Measurements from ENCODE around the gene KLHL30. TPM values are rescaled to one million over a fixed set of nuclear protein-coding genes. Genes with fewer than 3 reads are reported as not detected.

Gene KLHL30
- polyA plus RNA-seq, 1 donor (not counting 4 experiments of a cell fraction or from before 2014, with no cell fraction given), result not detected

DNA sequence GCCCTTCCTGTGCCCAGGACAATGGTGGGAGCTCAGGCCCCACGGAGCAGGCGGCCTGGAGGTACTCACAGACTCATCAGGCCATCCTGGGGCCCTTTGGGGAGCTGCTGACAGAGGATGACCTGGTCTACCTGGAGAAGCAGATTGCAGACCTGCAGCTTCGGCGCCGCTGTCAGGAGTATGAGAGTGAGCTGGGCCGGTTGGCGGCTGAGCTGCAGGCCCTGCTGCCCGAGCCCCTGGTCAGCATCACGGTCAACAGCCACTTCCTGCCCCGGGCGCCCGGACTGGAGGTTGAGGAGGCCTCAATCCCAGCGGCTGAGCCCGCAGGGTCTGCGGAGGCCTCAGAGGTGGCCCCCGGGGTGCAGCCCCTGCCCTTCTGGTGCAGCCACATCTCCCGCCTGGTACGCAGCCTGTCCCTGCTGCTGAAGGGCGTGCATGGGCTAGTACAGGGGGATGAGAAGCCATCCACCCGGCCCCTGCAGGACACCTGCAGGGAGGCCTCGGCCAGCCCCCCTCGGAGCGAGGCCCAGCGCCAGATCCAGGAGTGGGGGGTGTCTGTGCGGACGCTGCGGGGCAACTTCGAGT lies 8.3 kb upstream of the KLHL30 start:
- Histone ChIP-seq H3K4me3 (ENCODE audit: control insufficient read depth in 2 of 3, extremely low read depth in 1 of 3, insufficient read depth in 2 of 3, low read depth in 1 of 3, low read length in 3 of 3) (no peak overlapping the region), H3K9me3 (ENCODE audit: control insufficient read depth, low read depth, low read length) (no peaks in the 10 kb centered on the region), H3K9me1 (ENCODE audit: control insufficient read depth, extremely low read depth, insufficient read depth, low read length) (no peaks in the 10 kb centered on the region), H2AFZ (ENCODE audit: control insufficient read depth, low read length) (no peak overlapping the region), H3K4me2 (ENCODE audit: control insufficient read depth, extremely low read depth, insufficient read depth, low read depth, low read length) (no peak overlapping the region), H4K20me1 (ENCODE audit: control insufficient read depth, extremely low read depth, insufficient read depth, low read length) (no peaks in the 10 kb centered on the region), H3K79me2 (ENCODE audit: control insufficient read depth, insufficient read depth, low read length) (no peaks in the 10 kb centered on the region), H3K36me3 (ENCODE audit: control insufficient read depth in 2 of 2, extremely low read depth in 1 of 2, insufficient read depth in 2 of 2, low read length in 2 of 2) (no peaks in the 10 kb centered on the region), H3K27me3 (ENCODE audit: control insufficient read depth, extremely low read depth, insufficient read depth, low read length) (peaks cover 5% of the 10 kb centered on the region), H3K9ac (ENCODE audit: control insufficient read depth, extremely low read depth, insufficient read depth, low read length) (no peak overlapping the region), H3K4me1 (ENCODE audit: control insufficient read depth, extremely low read depth, insufficient read depth, low read length) (no peaks in the 10 kb centered on the region), H3K27ac (ENCODE audit: control insufficient read depth, insufficient read depth, low read length) (no peak overlapping the region)
- FAIRE-seq, result no peak
- TF ChIP-seq, protein P1, sequence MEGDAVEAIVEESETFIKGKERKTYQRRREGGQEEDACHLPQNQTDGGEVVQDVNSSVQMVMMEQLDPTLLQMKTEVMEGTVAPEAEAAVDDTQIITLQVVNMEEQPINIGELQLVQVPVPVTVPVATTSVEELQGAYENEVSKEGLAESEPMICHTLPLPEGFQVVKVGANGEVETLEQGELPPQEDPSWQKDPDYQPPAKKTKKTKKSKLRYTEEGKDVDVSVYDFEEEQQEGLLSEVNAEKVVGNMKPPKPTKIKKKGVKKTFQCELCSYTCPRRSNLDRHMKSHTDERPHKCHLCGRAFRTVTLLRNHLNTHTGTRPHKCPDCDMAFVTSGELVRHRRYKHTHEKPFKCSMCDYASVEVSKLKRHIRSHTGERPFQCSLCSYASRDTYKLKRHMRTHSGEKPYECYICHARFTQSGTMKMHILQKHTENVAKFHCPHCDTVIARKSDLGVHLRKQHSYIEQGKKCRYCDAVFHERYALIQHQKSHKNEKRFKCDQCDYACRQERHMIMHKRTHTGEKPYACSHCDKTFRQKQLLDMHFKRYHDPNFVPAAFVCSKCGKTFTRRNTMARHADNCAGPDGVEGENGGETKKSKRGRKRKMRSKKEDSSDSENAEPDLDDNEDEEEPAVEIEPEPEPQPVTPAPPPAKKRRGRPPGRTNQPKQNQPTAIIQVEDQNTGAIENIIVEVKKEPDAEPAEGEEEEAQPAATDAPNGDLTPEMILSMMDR (optimal IDR thresholded peaks at IDR 0.05 in 1 of 3, IDR thresholded peaks at IDR 0.05 in 1 of 3, conservative IDR thresholded peaks at IDR 0.05 in 1 of 3; ENCODE audit: extremely low read depth in 1 of 3, insufficient read depth in 2 of 3, low read length in 3 of 3), result no peak
- no peak for TF ChIP-seq EZH2 (IDR thresholded peaks at IDR 0.05; ENCODE audit: low read length)
- DNase-seq (ENCODE audit: low read depth, low spot score), result no peak
- dilution Hi-C loops (cut with MboI; ENCODE audit: extremely low pct_ligation_motif_present, low sequenced_read_pairs), result no loop called here

DNA sequence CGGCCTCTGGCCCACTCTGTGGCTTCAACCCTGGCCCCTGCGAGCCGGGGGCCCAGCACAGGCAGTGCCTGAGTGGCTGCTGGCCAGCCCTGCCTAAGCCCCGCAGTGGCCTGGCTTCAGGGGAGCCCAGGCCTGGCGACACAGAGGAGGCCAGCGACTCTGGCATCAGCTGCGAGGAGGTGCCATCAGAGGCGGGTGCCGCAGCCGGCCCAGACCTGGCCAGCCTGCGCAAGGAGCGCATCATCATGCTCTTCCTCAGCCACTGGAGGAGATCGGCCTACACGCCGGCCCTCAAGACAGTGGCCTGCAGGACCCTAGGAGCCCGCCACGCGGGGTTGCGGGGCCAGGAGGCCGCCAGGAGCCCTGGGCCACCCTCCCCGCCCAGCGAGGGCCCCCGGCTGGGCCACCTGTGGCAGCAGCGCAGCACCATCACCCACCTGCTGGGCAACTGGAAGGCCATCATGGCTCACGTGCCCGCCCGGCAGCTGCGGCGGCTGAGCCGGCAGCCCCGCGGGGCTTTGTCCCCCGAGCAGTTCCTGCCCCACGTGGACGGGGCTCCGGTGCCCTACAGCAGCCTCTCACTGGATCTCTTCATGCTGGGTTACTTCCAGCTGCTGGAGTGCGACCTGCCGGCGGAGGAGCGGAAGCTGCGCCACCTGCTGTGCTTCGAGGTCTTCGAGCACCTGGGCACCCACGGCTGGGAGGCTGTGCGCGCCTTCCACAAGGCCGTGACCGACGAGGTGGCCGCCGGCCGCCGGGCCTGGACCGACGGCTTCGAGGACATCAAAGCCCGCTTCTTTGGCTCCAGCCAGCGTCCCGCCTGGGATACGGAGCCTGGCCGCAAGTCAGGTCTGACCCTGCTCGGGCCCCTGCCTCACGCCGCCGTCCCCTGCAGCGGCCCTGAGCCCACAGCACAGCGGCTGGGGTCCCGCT lies 7.5 kb upstream of the KLHL30 start:
- no peaks in the 10 kb centered on the region for H3K9me3 ChIP-seq (ENCODE audit: control insufficient read depth, low read depth, low read length)
- no peaks in the 10 kb centered on the region for H4K20me1 ChIP-seq (ENCODE audit: control insufficient read depth, extremely low read depth, insufficient read depth, low read length)
- FAIRE-seq (no peak), DNase-seq (ENCODE audit: low read depth, low spot score) (no peak)
- H3K4me1 ChIP-seq (ENCODE audit: control insufficient read depth, extremely low read depth, insufficient read depth, low read length), result no peaks in the 10 kb centered on the region
- H3K9me1 ChIP-seq (ENCODE audit: control insufficient read depth, extremely low read depth, insufficient read depth, low read length), result no peaks in the 10 kb centered on the region
- no peaks in the 10 kb centered on the region for H3K79me2 ChIP-seq (ENCODE audit: control insufficient read depth, insufficient read depth, low read length)
- H3K4me3 ChIP-seq (ENCODE audit: control insufficient read depth in 2 of 3, extremely low read depth in 1 of 3, insufficient read depth in 2 of 3, low read depth in 1 of 3, low read length in 3 of 3), result no peak overlapping the region
- H3K9ac ChIP-seq (ENCODE audit: control insufficient read depth, extremely low read depth, insufficient read depth, low read length), result no peak overlapping the region
- H2AFZ ChIP-seq (ENCODE audit: control insufficient read depth, low read length), result no peak overlapping the region
- no peaks in the 10 kb centered on the region for H3K36me3 ChIP-seq (ENCODE audit: control insufficient read depth in 2 of 2, extremely low read depth in 1 of 2, insufficient read depth in 2 of 2, low read length in 2 of 2)
- H3K27ac ChIP-seq (ENCODE audit: control insufficient read depth, insufficient read depth, low read length), result no peak overlapping the region
- no peak overlapping the region for H3K4me2 ChIP-seq (ENCODE audit: control insufficient read depth, extremely low read depth, insufficient read depth, low read depth, low read length)
- TF ChIP-seq, protein P1 (optimal IDR thresholded peaks at IDR 0.05 in 1 of 3, IDR thresholded peaks at IDR 0.05 in 1 of 3, conservative IDR thresholded peaks at IDR 0.05 in 1 of 3; ENCODE audit: extremely low read depth in 1 of 3, insufficient read depth in 2 of 3, low read length in 3 of 3), result no peak
- TF ChIP-seq EZH2 (IDR thresholded peaks at IDR 0.05; ENCODE audit: low read length), result no peak
- dilution Hi-C loops (cut with MboI; ENCODE audit: extremely low pct_ligation_motif_present, low sequenced_read_pairs), result no loop called here
- peaks cover 5% of the 10 kb centered on the region for H3K27me3 ChIP-seq (ENCODE audit: control insufficient read depth, extremely low read depth, insufficient read depth, low read length)
